Glutamatergic neuron (in vitro differentiated cells): Measurements from ENCODE around the gene VPS50. TPM values are rescaled to one million over a fixed set of nuclear protein-coding genes. Genes with fewer than 3 reads are reported as not detected.

Experiments used
- DNase-seq: peaks from one replicate; pipeline ENCODE4 v3.0.0; 2022
- H3K27ac Mint-ChIP-seq: one replicate; pipeline ENCODE4 v1.8.0; 2020; ENCODE audit warnings: mild to moderate bottlenecking, mixed read lengths, inconsistent platforms; ENCODE audit not compliant: unreplicated experiment
- H3K27me3 Mint-ChIP-seq: one replicate; pipeline ENCODE4 v1.8.0; 2020; ENCODE audit warnings: mild to moderate bottlenecking, moderate library complexity, mixed read lengths, inconsistent platforms; ENCODE audit not compliant: unreplicated experiment
- H3K36me3 Mint-ChIP-seq: one replicate; pipeline ENCODE4 v1.8.0; 2020; ENCODE audit warnings: mild to moderate bottlenecking, mixed read lengths, inconsistent platforms; ENCODE audit not compliant: unreplicated experiment
- H3K4me1 Mint-ChIP-seq: one replicate; pipeline ENCODE4 v1.8.0; 2020; ENCODE audit warnings: mild to moderate bottlenecking, low read depth, mixed read lengths, inconsistent platforms; ENCODE audit not compliant: unreplicated experiment
- H3K4me3 Mint-ChIP-seq: one replicate; pipeline ENCODE4 v1.8.0; 2020; ENCODE audit warnings: mild to moderate bottlenecking, mixed read lengths, inconsistent platforms; ENCODE audit not compliant: unreplicated experiment
- H3K9me3 Mint-ChIP-seq: one replicate; pipeline ENCODE4 v1.8.0; 2020; ENCODE audit warnings: mild to moderate bottlenecking, moderate library complexity, mixed read lengths, inconsistent platforms; ENCODE audit not compliant: unreplicated experiment
- CTCF ChIP-seq: fragments of 200-600 bp; sonication (generic); IDR thresholded peaks from one replicate; pipeline ENCODE4 v1.5.0; 2021; ENCODE audit not compliant: partially characterized antibody, unreplicated experiment
- total RNA-seq: library from RNA; stranded (reverse); fragmentation: NEBNext Ultra II Directional; extraction: Animal tissue kit (Norgen Biotek cat#: 25700); gene quantifications from one replicate; pipeline ENCODE4 v1.2.1, GENCODE V29; 2021; ENCODE audit not compliant: unreplicated experiment

Gene VPS50
- total RNA-seq, 1 donor from 2014 or later: 31.7 TPM

GRCh38 chr7:93258661-93259060, 26.5 kb downstream of the VPS50 start:
- Mint-ChIP-seq H3K4me1 (no peaks in the 10 kb centered on the region), H3K9me3 (no peaks in the 10 kb centered on the region), H3K36me3 (no peaks in the 10 kb centered on the region), H3K27me3 (no peaks in the 10 kb centered on the region), H3K4me3 (no peak overlapping the region), H3K27ac (no peak overlapping the region)
- TF ChIP-seq CTCF: no peak
- no peak for DNase-seq

DNA sequence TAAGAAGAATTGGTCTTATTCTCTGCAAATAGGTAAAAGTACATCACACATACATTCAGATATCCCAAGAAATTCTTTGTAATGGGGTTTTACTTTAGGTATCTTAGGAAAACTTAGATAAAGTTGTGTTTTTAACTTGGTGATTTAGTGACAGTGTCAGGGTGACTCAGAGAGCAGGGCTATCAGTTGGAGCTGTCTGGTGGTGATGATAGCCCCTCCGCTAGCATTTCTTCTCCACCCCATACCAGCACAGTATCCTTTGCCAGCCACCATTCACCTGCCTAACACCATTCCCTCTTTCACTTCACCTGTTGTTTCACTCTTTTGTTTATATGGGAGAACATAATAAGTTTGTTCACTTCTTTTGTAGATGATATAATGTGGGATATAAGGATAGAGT, 30.4 kb downstream of the VPS50 start:
- Mint-ChIP-seq H3K4me3 (no peak overlapping the region), H3K36me3 (no peaks in the 10 kb centered on the region), H3K27me3 (no peaks in the 10 kb centered on the region), H3K27ac (no peak overlapping the region), H3K4me1 (no peaks in the 10 kb centered on the region), H3K9me3 (no peaks in the 10 kb centered on the region)
- DNase-seq: no peak
- TF ChIP-seq CTCF: no peak

GRCh38 chr7:93265220-93265619, 33.1 kb downstream of the VPS50 start:
- H3K9me3 Mint-ChIP-seq: no peaks in the 10 kb centered on the region
- TF ChIP-seq CTCF: no peak
- no peaks in the 10 kb centered on the region for H3K27me3 Mint-ChIP-seq
- no peaks in the 10 kb centered on the region for H3K36me3 Mint-ChIP-seq
- no peaks in the 10 kb centered on the region for H3K4me1 Mint-ChIP-seq
- DNase-seq: no peak
- H3K4me3 Mint-ChIP-seq: no peak overlapping the region
- H3K27ac Mint-ChIP-seq: no peak overlapping the region

- no peak for DNase-seq
- no peak overlapping the region for H3K4me3 Mint-ChIP-seq
- TF ChIP-seq CTCF: no peak
- H3K9me3 Mint-ChIP-seq: no peaks in the 10 kb centered on the region
- no peaks in the 10 kb centered on the region for H3K4me1 Mint-ChIP-seq
- no peak overlapping the region for H3K27ac Mint-ChIP-seq
- H3K27me3 Mint-ChIP-seq: no peaks in the 10 kb centered on the region
- no peaks in the 10 kb centered on the region for H3K36me3 Mint-ChIP-seq
Measured at GRCh38 chr7:93279541-93279940, 47.4 kb downstream of the VPS50 start.

DNA sequence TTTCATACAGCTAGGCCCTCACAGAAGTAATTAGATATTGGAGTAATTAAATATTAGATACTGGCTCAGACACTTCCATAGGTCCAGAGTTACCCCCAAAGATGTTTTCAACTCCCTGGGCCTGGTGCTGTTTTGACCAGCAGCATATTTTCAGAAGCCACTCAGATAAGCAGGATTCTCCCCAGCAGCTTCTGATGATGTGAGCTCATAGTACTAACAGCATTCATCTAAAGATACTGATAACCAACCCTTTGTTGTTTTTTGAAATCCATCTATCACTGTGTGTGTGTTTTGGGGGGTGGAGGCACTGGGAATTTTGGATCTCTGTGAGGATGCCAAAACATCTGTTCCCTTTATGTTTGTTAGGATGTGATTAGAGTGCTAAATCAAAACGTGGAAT, 52.7 kb downstream of the VPS50 start:
- Mint-ChIP-seq H3K36me3 (no peaks in the 10 kb centered on the region), H3K4me1 (no peaks in the 10 kb centered on the region), H3K4me3 (no peak overlapping the region), H3K27ac (no peak overlapping the region), H3K27me3 (no peaks in the 10 kb centered on the region), H3K9me3 (no peaks in the 10 kb centered on the region)
- no peak for DNase-seq
- TF ChIP-seq CTCF: no peak
